GM18505 (cell line): ENCODE measurements around the gene ILDR1.
A peak's percentile ranks its signal among the peaks of the same experiment; 100 is the strongest.

Experiments used
- ATAC-seq: cut with Tn5 transposase; IDR thresholded peaks from one replicate; pipeline ENCODE4 v1.9.1; 2021; ENCODE audit not compliant: unreplicated experiment
- POLR2A ChIP-seq: IDR thresholded peaks from 4 replicates; pipeline ENCODE4 v1.6.1; 2011; ENCODE audit warnings: borderline replicate concordance; ENCODE audit not compliant: insufficient read depth, insufficient read length; ENCODE audit errors: extremely low read depth

Gene ILDR1

DNA sequence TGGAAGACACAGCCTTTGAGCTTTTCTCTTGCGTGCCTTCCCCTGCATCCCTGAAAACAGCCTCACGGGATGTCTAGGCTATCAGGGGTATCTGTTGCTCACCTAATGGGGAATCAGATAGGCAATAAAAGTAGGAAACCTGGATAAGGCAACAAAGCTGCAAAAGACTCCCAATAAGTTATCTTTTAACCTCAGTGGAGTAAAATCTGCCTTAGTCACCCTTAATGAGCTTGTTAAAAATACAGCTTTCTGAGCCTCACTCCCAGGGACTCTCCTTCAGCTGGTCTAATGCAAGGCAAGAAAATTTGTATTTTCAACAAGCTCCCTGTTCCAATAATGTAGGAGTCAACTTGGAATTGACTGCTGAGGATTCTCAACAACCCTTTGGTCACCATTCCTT, 25.6 kb downstream of the ILDR1 start:
- ATAC-seq: no peak
- no peak for TF ChIP-seq POLR2A

DNA sequence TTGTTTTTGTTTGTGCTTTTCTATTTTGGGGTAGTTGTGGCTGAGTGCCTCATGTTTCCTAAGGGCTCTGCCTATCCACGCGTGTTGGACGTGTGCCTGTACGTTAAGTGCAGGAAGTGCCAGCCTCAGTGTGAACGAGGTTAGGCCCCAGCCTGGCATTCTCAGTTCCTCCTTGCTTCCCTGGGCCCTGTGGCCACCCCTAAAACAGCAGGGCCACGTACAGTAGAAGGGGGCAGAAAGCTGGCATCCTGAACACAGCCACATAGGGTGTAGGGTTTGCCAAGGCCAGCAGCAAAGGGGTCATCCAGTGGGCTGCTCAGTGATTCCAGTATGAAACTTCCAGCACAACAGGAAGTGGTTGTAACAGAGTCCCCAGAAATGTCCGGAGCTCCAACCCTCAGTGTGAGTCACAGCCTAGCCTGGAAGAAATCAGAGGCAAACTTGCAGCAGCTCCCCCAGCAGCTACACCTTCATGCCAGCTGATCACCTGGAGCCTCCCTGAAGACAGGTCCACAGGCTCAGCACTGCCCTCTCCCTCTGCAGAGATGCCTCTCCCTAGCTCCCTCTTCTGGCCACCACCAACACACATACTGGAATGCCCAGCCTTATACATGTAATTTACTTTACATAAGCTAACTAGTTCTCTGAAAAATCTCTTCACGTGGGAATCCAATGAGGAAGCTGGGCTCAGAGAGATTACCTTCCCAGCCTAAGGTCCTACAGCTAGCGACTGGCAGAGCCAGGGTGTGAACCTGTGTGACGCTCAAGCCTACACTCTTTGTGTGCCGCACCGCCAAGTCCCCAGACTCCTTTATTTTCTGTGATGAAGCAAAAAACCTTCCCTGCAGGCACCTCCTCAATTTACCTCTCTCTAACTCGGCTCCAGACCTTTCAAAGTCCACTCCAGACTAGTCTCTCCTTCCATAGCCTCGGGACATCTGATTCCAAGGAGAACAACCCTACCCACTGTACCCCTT, 26.6 kb downstream of the ILDR1 start:
- no peak for TF ChIP-seq POLR2A
- ATAC-seq: peak; percentile 32

DNA sequence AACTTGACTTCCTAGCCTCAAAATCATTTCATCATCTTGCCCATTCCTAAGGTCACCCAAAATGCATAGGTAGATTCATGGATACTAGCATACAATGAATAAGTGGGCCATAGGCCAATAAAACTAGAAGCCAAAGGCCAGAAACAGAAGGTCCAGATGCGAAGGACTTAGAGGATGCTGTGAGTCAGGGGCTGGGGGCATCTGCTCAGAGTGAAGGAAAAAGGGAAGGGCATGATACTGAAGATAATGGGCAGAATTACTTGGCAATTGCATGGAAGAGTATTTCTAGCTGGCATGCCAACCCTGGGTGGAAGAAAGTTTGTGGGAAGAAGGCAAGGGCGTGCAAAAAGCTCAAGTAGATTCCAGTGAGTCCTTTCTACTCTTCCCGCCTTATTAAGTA, 27.5 kb downstream of the ILDR1 start:
- ATAC-seq: no peak
- TF ChIP-seq POLR2A: no peak

DNA sequence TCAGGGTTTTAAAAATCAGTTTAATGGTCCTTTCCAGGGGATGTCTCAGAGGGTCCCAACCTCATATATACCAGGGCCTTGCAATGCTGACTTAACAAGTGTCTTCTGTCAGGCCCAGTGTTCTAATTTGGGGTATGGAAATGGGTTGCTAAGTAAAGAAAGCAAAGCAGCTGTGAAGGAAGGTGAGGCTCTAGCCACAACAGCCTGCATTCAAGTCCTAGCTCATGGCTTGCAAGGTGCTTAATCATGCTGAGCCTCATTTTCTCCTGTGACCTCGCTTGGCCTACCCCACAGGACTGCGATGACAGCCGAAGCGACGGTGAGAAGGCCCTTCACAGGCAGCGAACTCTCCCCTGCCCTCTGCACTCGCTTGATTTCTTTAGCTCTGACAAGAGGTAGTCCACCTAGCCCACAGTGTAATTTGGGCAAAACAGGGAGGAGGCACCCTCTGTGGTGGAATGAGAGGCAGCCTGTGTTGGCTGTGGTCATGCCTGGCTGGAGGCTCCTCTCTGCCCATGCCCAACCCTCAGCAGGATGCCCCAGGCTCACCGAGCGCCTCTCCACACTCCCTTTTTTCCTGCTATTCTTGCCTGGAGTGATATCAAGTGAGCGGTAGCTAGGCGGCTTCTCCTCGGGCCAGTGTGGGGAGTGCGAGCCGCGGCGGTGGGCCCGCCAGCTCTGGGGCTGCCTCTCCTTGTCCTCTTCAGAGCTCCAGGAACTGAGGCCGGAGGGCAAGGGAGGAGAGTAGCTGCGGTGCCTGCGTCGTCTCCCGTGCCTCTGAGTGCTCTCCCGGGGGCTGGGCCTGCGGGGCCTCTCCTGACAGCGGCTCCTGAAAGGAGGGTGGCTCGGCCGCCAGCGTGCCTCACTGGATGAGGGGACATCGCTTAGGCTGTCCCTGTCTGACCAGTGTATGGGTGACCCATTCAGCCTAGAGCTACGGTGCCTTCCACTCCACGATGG, 29.2 kb downstream of the ILDR1 start:
- no peak for TF ChIP-seq POLR2A
- ATAC-seq: peak; percentile 63

DNA sequence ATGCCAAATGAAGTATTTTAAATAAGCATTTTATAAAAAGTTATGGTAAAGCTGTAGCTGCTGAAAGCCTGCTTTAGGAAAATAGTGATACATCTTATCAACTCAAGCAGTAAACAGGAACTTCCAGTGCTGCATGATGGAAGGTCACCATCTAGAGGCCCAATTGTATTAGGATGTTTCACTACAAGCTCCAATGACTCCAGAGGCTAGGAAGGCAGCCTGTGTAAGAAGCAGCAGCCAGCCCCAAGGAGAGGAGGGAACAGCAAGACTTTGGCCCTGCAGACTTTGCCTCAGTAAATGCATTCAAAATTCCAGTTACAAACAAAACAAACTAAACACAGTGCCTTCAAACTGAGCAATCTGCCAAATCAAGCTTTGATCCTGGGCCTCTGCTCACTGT, 32.1 kb downstream of the ILDR1 start:
- ATAC-seq: no peak
- no peak for TF ChIP-seq POLR2A

DNA sequence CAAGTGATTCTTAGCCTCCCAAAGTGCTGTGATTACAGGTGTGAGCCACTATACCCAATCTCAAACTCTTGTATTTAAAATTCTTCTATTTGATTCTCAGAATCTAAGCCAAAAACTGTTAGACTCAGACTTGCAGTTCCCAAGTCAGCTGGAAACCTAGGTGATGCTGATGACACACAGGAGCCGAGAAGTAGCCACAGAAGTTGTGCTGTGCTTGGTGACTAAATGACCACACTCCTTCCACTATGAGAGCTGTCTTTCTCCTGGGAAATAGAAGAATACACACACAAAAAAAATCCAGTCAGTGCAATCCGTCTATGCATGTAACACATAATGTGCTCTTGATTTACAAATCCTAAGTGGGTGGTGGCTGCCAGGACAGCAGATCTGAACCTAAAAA, 33.9 kb downstream of the ILDR1 start:
- TF ChIP-seq POLR2A: no peak
- no peak for ATAC-seq

DNA sequence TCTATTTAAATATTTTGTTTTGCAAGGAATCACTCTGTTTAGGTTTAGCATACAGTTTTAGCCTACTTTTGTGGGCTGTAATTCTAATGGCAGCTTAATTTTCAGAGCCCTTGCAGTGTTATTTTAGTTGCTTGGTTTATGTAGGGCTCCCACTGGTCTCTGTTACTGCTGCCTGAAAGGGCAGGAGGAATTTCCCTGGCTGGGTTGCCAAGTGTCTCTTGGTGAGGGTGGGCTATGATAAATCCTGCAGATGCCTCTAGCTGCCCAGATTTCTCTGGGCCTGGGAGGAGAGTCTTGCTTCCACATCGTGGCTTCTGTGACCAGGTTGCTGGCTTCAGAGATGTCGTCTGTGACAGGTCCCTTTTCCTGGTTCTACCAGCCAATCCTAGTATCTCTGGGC, 36.2 kb downstream of the ILDR1 start:
- no peak for TF ChIP-seq POLR2A
- ATAC-seq: no peak

DNA sequence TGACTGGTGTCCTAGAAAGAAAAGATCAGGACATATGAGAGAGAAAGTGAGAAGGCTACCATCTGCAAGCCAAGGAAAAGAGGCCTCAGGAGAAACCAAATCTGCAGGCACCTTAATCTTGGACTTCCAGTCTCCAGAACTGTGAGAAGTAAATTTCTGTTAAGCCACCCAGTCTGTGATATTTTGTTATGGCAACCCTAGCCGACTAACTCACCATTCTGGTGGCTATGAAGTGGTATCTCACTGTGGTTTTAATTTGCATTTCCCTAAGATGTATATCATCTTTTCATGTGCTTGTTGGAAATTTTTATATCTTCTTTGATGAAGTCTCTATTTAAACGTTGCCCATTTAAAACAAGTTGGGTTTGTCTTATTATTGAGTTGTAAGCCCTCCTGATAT, 40.6 kb downstream of the ILDR1 start:
- TF ChIP-seq POLR2A: no peak
- ATAC-seq: no peak

DNA sequence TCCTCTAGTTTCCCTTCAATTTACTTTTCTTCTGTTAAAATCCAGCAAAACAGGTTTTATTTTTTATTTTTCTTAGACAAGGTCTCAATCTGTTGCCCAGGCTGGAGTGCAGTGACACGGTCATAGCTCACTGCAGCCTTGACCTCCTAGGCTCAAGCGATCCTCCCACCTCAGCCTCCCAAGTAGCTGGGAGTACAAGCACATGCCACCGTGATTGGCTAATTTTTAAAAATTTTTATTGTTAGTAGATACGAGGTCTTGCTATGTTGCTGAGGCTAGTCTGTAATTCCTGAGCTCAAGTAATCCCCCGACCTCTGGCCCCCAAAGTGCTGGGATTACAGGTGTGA, 41.6 kb downstream of the ILDR1 start:
- no peak for TF ChIP-seq POLR2A
- no peak for ATAC-seq

DNA sequence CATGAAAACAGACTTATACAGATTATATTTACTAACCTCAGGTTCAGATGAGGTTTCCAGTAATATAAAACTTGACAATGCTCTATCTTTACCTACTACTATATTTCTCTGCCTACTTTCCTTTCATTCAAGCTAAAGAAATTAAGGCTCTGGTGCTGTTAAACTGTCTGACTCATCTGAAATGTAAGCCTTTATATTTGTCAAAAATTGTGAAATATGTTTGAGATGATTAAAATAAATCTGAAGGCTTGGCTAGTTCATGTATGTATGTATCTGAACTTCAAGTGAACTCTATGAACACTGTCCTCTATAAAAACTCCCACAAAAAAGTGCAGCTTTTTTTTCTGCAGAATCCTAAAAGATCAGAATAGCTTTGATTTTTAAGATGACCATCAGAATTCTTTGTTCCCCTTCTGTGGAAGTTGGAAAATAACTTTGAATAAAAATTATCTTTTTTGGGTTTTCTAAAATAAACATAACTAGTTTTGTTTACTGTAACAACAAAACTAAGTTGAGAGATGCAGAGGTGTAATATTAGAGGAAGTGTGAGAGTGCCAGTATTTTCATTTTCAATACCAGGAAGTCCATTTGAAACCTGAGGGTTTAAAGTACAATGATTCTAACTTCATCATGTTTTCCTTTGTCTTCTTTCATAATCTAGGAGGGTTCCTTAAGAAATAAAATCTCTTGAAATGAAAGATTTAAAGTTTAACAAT, 42.2 kb downstream of the ILDR1 start:
- TF ChIP-seq POLR2A: no peak
- peak; percentile 55 for ATAC-seq

DNA sequence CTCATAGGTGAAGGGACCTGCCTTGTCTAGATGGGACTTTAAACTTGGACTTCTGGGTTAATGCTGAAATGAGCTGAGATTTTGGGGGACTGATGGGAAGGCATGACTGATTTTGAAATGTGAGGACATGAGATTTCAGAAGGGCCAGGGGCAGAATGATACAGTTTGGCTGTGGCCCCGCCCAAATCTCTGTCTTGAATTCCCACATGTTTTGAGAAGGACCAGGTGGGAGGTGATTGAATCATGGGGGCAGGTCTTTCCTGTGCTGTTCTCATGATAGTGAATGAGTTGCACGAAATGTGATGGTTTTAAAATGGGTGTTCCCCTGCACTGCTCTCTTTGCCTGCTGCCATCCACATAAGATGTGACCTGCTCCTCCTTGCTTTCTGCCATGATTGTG, 42.8 kb downstream of the ILDR1 start:
- ATAC-seq: no peak
- TF ChIP-seq POLR2A: no peak

DNA sequence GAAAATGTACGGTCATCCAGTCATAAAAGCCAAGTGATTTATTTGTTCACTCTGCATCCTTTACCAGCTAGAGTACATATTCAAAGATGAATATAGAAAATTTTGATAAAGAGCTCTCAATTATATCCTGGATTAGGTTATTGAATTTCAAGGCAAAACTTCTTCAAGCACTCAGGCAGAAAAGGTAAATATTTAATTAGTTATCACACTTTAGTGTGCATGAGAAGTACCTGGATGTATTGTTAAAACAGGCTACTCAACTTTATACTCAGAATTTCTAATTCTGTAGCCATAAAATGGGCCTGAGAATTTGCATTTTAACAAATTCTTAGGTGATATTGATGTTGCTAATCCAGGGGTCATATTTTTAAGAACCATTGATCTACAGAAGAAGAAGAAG, 45.3 kb downstream of the ILDR1 start:
- no peak for TF ChIP-seq POLR2A
- no peak for ATAC-seq

DNA sequence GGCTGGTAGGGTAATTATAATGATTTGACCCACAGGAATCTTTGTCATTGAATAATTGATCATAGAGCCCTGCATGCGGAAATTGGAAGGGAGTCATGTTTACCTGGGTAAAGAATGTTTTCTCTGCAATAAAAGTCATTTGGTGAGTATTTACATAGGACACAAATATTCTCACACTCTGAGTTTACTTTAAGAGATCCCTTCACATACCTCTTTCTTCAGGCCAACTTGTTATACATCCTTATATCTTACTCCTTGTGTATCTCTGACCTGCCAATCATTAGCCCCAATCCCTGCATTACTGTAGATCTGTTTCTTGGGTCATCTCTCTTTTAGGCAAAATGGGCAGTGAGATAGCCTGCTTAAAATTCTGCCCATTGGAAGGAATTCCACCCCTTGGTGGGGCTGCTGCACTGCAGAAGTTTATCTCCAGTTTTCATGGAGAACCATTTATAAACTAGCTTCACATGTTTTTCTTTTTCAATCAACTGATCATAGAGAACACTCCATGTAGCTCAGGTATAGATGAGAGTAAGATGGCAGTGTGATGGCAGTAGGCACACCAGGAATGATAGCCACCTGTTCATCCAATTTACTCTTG, 46.2 kb downstream of the ILDR1 start:
- ATAC-seq: no peak
- TF ChIP-seq POLR2A: no peak
